ENCODE data around the gene KMT2B. TPM values are rescaled to one million over a fixed set of nuclear protein-coding genes. Genes with fewer than 3 reads are reported as not detected.
"Not testable (repeated sequence)": the region's sequence is repeated elsewhere in the genome, so short reads cannot be mapped to it uniquely, and the experiment has no call there.

The KMT2B gene, protein sequence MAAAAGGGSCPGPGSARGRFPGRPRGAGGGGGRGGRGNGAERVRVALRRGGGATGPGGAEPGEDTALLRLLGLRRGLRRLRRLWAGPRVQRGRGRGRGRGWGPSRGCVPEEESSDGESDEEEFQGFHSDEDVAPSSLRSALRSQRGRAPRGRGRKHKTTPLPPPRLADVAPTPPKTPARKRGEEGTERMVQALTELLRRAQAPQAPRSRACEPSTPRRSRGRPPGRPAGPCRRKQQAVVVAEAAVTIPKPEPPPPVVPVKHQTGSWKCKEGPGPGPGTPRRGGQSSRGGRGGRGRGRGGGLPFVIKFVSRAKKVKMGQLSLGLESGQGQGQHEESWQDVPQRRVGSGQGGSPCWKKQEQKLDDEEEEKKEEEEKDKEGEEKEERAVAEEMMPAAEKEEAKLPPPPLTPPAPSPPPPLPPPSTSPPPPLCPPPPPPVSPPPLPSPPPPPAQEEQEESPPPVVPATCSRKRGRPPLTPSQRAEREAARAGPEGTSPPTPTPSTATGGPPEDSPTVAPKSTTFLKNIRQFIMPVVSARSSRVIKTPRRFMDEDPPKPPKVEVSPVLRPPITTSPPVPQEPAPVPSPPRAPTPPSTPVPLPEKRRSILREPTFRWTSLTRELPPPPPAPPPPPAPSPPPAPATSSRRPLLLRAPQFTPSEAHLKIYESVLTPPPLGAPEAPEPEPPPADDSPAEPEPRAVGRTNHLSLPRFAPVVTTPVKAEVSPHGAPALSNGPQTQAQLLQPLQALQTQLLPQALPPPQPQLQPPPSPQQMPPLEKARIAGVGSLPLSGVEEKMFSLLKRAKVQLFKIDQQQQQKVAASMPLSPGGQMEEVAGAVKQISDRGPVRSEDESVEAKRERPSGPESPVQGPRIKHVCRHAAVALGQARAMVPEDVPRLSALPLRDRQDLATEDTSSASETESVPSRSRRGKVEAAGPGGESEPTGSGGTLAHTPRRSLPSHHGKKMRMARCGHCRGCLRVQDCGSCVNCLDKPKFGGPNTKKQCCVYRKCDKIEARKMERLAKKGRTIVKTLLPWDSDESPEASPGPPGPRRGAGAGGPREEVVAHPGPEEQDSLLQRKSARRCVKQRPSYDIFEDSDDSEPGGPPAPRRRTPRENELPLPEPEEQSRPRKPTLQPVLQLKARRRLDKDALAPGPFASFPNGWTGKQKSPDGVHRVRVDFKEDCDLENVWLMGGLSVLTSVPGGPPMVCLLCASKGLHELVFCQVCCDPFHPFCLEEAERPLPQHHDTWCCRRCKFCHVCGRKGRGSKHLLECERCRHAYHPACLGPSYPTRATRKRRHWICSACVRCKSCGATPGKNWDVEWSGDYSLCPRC (N-terminal part only)
- 2.7 TPM for polyA plus RNA-seq

DNA sequence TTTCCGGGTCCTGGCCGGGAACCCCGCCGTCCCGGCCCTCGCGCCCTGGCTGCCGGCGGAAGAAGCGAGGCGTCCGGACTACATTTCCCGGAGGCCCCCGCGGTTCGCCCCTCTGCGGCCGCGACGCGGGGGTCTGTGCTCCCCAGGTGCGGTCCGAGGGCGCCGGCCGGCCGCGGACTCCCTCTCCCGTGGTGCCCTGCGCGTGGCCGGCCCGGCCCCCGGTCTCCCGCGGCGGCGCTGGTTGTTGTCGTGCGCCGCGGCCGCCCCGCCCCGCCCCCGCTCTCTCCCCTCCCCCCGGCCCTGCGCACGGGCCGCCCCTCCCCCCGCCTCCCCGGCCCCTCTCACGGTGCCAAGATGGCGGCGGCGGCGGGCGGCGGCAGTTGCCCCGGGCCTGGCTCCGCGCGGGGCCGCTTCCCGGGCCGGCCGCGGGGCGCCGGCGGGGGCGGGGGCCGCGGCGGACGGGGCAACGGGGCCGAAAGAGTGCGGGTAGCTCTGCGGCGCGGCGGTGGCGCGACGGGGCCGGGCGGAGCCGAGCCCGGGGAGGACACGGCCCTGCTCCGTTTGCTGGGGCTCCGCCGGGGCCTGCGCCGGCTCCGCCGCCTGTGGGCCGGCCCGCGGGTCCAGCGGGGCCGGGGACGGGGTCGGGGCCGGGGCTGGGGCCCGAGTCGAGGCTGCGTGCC lies at the start of gene KMT2B:
KMT2B (plus strand) TSS at position 339 of the 680 bp plus-strand sequence; CDS start at position 355, 16 bp downstream.
- peaks cover 26 to 43% (median 28%) of the 10 kb centered on the region in 3 donors for H3K4me1 Mint-ChIP-seq
- H3K27me3 Mint-ChIP-seq, result no peaks in the 10 kb centered on the region
- peak within 1 kb of the TSS; percentile 91 to 99 (median 95) for H3K4me3 Mint-ChIP-seq
- H3K27ac Mint-ChIP-seq, result peak within 1 kb of the TSS; percentile 90 to 98 (median 97)
- H3K9me3 Mint-ChIP-seq, result no peaks in the 10 kb centered on the region
- H3K36me3 Mint-ChIP-seq, result no peaks in the 10 kb centered on the region

GRCh38 chr19:35669566-35669965 lies 48.2 kb upstream of the KMT2B start:
- Mint-ChIP-seq H3K36me3 (peaks cover 1% of the 10 kb centered on the region), H3K27ac (peak overlapping the region in 1 of 3 donors; percentile 94), H3K4me3 (no peak overlapping the region), H3K9me3 (peaks cover 0 to 3% (median 0%) of the 10 kb centered on the region in 3 donors), H3K27me3 (peaks cover 34% of the 10 kb centered on the region), H3K4me1 (peaks cover 0 to 4% (median 3%) of the 10 kb centered on the region in 3 donors)

DNA sequence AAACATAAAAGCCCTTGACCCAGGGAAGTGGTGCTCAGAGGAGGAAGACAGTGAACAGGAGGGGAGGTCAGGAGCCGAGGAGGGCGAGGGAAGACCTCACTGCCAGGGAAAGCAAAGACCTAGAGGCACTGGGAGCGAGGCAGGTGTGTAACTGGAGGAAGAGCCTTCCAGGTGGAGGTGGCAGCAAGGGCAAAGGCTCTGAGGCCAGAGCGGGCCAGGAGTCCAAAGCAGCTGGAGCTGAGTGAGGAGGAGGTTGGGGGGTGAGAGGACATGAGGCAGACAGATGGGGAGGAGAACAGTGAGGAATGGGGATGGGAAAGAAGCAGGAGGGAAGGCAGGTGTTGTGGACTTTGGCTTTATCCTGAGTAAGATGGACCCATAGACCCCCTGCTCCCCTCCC lies 47.8 kb upstream of the KMT2B start:
- Mint-ChIP-seq H3K4me3 (peak overlapping the region in 1 of 4 donors; percentile 17), H3K9me3 (peaks cover 0 to 3% (median 0%) of the 10 kb centered on the region in 3 donors), H3K27ac (peak overlapping the region in 1 of 3 donors; percentile 94), H3K4me1 (peaks cover 0 to 4% (median 3%) of the 10 kb centered on the region in 3 donors), H3K27me3 (peaks cover 36% of the 10 kb centered on the region), H3K36me3 (peaks cover 1% of the 10 kb centered on the region)

DNA sequence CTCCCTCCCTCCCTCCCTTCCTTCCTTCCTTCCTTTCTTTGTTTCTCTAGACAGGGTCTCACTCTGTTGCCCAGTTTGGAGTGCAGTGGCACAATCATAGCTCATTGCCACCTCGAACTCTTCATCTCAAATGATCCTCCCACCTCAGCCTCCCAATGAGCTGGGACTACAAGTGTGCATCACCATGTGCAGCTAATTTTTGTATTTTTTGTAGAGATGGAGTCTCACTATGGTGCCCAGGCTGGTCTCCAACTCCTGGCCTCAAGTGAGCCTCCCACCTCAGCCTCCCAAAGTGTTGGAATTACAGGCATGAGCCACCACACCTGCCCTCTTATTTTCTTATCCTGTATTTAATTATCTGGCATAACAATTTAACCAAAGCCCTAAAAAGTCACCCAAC lies 47.1 kb upstream of the KMT2B start:
- Mint-ChIP-seq H3K27ac (no peak overlapping the region), H3K9me3 (peaks cover 0 to 3% (median 0%) of the 10 kb centered on the region in 3 donors), H3K4me1 (peaks cover 0 to 4% (median 3%) of the 10 kb centered on the region in 3 donors), H3K4me3 (peak overlapping the region in 1 of 4 donors; percentile 39), H3K27me3 (peaks cover 39% of the 10 kb centered on the region), H3K36me3 (peaks cover 1% of the 10 kb centered on the region)

GRCh38 chr19:35671818-35672217 lies 46.0 kb upstream of the KMT2B start:
- Mint-ChIP-seq H3K27ac (no peak overlapping the region), H3K4me1 (peaks cover 0 to 4% (median 3%) of the 10 kb centered on the region in 3 donors), H3K4me3 (no peak overlapping the region), H3K9me3 (peaks cover 0 to 3% (median 0%) of the 10 kb centered on the region in 3 donors), H3K36me3 (peaks cover 1% of the 10 kb centered on the region), H3K27me3 (peaks cover 42% of the 10 kb centered on the region)

- Mint-ChIP-seq H3K4me1 (peaks cover 0 to 4% (median 3%) of the 10 kb centered on the region in 3 donors), H3K27me3 (peaks cover 42% of the 10 kb centered on the region), H3K9me3 (peaks cover 0 to 3% (median 0%) of the 10 kb centered on the region in 3 donors), H3K4me3 (peak overlapping the region; percentile 61 to 94 (median 76)), H3K36me3 (peaks cover 1% of the 10 kb centered on the region), H3K27ac (no peak overlapping the region)
These were observed 44.5 kb upstream of the KMT2B start for GRCh38 chr19:35673121-35673804.

- no peak overlapping the region for H3K27ac Mint-ChIP-seq
- peaks cover 0 to 2% (median 0%) of the 10 kb centered on the region in 3 donors for H3K9me3 Mint-ChIP-seq
- peaks cover 0 to 4% (median 3%) of the 10 kb centered on the region in 3 donors for H3K4me1 Mint-ChIP-seq
- peaks cover 1% of the 10 kb centered on the region for H3K36me3 Mint-ChIP-seq
- H3K4me3 Mint-ChIP-seq, result no peak overlapping the region
- peaks cover 31% of the 10 kb centered on the region for H3K27me3 Mint-ChIP-seq
These were observed 42.1 kb upstream of the KMT2B start for GRCh38 chr19:35675589-35676140.

- no peak overlapping the region for H3K4me3 Mint-ChIP-seq
- no peaks in the 10 kb centered on the region for H3K27me3 Mint-ChIP-seq
- H3K9me3 Mint-ChIP-seq, result no peaks in the 10 kb centered on the region
These were observed 28.0 kb upstream of the KMT2B start for GRCh38 chr19:35689836-35690235.

DNA sequence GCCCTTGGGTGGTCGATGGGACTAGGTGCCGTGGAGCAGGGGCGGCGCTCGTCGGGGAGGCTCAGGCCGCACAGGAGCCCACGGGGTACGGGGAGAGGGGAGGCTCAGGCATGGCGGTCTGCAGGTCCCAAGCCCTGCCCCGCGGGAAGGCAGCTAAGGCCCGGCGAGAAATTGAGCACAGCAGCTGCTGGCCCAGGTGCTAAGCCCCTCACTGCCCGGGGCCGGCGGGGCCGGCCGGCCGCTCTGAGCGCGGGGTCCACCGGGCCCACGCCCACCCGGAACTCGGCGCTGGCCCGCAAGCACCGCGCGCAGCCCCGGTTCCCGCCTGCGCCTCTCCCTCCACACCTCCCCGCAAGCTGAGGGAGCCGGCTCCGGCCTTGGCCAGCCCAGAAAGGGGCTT lies 26.7 kb upstream of the KMT2B start:
- H3K4me3 Mint-ChIP-seq, H3K9me3 Mint-ChIP-seq, H3K4me1 Mint-ChIP-seq, H3K27me3 Mint-ChIP-seq, H3K36me3 Mint-ChIP-seq, H3K27ac Mint-ChIP-seq: not testable (repeated sequence)

More at GRCh38 chr19:35689836-35690235, 28.0 kb upstream of the KMT2B start:
- Mint-ChIP-seq H3K36me3 (no peaks in the 10 kb centered on the region), H3K27ac (no peak overlapping the region), H3K4me1 (peaks cover 0 to 2% (median 0%) of the 10 kb centered on the region in 3 donors)

DNA sequence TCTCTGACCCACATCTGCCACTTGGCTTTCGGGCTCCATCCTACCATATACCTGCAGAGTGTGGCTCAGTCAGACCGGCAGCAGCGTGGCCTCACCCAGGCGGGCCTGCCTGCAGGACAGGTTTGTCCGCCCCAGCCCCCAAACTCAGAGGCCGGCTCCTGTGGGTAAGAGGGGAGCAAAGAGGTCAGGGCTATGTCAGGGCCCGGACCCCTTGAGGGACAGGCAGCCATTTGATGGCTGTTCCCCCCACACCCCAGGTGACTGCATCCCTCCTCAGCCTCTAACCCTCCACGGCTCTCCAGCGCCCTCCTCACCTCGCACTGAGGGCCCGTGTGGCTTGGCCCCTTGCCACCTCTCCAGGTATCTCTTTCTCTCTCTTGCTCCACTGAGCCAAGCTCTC lies 25.8 kb upstream of the KMT2B start:
- no peaks in the 10 kb centered on the region for H3K27me3 Mint-ChIP-seq
- no peak overlapping the region for H3K4me3 Mint-ChIP-seq
- peaks cover 0 to 2% (median 0%) of the 10 kb centered on the region in 3 donors for H3K4me1 Mint-ChIP-seq
- H3K9me3 Mint-ChIP-seq, result no peaks in the 10 kb centered on the region
- H3K36me3 Mint-ChIP-seq, result no peaks in the 10 kb centered on the region
- no peak overlapping the region for H3K27ac Mint-ChIP-seq

- Mint-ChIP-seq H3K36me3 (no peaks in the 10 kb centered on the region), H3K4me1 (peaks cover 0 to 2% (median 0%) of the 10 kb centered on the region in 3 donors), H3K9me3 (no peaks in the 10 kb centered on the region), H3K27ac (no peak overlapping the region), H3K27me3 (no peaks in the 10 kb centered on the region), H3K4me3 (no peak overlapping the region)
These were observed 24.4 kb upstream of the KMT2B start for GRCh38 chr19:35693422-35693821.

DNA sequence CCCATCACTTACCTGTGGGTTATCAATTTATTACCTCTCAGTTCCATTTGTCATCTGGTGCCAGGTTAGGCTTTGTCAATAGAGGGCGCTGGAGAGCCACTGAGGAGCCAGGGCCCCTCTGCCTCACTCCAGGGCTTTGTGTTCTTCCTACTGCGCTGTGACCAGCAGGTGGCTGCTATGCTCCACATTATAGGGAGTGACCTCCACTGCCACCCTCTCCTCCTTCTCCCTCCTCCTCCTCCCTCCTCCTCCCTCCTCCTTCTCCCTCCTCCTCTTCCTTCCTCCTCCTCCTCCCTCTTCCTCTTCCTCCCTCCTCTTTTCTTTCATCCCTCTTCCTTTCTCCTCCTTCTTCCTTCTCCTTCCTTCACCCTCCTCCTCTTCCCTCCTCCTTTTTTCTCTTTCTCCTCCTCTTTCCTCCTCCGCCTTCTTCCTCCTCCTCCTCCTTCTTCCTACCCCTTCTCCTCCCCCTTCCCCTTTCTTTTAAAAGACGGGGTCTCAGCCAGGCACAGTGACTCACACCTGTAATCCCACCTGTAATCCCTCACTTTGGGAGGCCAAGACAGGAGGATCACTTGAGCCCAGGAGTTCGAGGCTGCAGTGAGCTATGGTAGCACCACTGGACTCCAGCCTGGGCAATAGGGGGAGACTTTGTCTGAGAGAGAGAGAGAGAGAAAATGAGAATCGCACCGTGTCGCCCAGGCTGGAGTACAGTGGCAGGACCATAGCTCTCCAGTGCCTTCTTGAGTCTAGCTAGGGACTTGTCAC lies 23.8 kb upstream of the KMT2B start:
- H3K9me3 Mint-ChIP-seq, result no peaks in the 10 kb centered on the region
- H3K27me3 Mint-ChIP-seq, result no peaks in the 10 kb centered on the region
- H3K4me3 Mint-ChIP-seq, result no peak overlapping the region
- no peaks in the 10 kb centered on the region for H3K36me3 Mint-ChIP-seq
- peaks cover 0 to 2% (median 0%) of the 10 kb centered on the region in 3 donors for H3K4me1 Mint-ChIP-seq
- no peak overlapping the region for H3K27ac Mint-ChIP-seq

Measured in IgD-negative memory B cell (primary cell).